Measurements from ENCODE around the gene NLRC5.

- TF ChIP-seq CTCF (IDR thresholded peaks at IDR 0.05; ENCODE audit: low read length) (no peak), EZH2 (IDR thresholded peaks at IDR 0.05; ENCODE audit: borderline replicate concordance, low read length) (no peak)
Measured at GRCh38 chr16:57064995-57065394, 75.6 kb downstream of the NLRC5 start.

All from OCI-LY1 (cell line).